PC-3 (cell line): ENCODE data around the gene LONP1. TPM values are rescaled to one million over a fixed set of nuclear protein-coding genes. Genes with fewer than 3 reads are reported as not detected.

Experiments
- ATAC-seq: fragments of 200-7000 bp; cut with Tn5 transposase; 2 replicates; pipeline ENCODE4 v1.9.1; 2020; ENCODE audit warnings: mild to moderate bottlenecking, moderate library complexity
- BruUV-seq: library from RNA; stranded (reverse); fragments of 400-500 nt; replicated peaks from 2 replicates; lab custom pipeline; 2021; lab: Mats Ljungman, UMichigan
- CTCF ChIA-PET: fragments of 300-600 bp; sonication (Branson Sonifier 250); formaldehyde crosslinking; loops from one replicate; lab custom pipeline; 2022; ENCODE audit warnings: antibody characterized with exemption; lab: Charles Lee
- POLR2A ChIA-PET: fragments of 300-600 bp; sonication (Branson Sonifier 250); formaldehyde crosslinking; loops from one replicate; lab custom pipeline; 2022; ENCODE audit warnings: antibody characterized with exemption; ENCODE audit not compliant: unreplicated experiment; lab: Charles Lee
- DNase-seq: peaks from one replicate; pipeline ENCODE4 v3.0.0-alpha.2; 2015
- H2AFZ ChIP-seq: fragments of 300-600 bp; sonication (generic); 2 replicates; pipeline ENCODE4 v1.6.0; 2016; ENCODE audit warnings: antibody characterized with exemption, low read length
- H3F3A ChIP-seq: fragments of 300-600 bp; sonication (generic); one replicate; pipeline ENCODE4 v1.6.0; 2017; ENCODE audit warnings: antibody characterized with exemption, low read length, control low read depth, mild to moderate bottlenecking; ENCODE audit not compliant: unreplicated experiment
- H3K27ac ChIP-seq: fragments of 300-600 bp; sonication (generic); 2 replicates; pipeline ENCODE4 v1.5.1; 2016; ENCODE audit warnings: mild to moderate bottlenecking, low read length
- H3K27me3 ChIP-seq: fragments of 300-600 bp; sonication (generic); 2 replicates; pipeline ENCODE4 v1.6.1; 2016; ENCODE audit warnings: low read length, mixed read lengths
- H3K36me3 ChIP-seq: fragments of 300-600 bp; sonication (generic); 2 replicates; pipeline ENCODE4 v1.6.1; 2016; ENCODE audit warnings: low read depth, mixed run types, low read length, mixed read lengths
- H3K4me1 ChIP-seq: fragments of 300-600 bp; sonication (generic); 2 replicates; pipeline ENCODE4 v1.5.1; 2016; ENCODE audit warnings: low read length; ENCODE audit not compliant: insufficient read depth
- H3K4me2 ChIP-seq: fragments of 300-600 bp; sonication (generic); 2 replicates; pipeline ENCODE4 v1.6.0; 2016; ENCODE audit warnings: low read length
- H3K4me3 ChIP-seq: fragments of 300-600 bp; sonication (generic); 2 replicates; pipeline ENCODE4 v1.5.1; 2016; ENCODE audit warnings: mild to moderate bottlenecking, low read length, mixed read lengths
- H3K79me2 ChIP-seq: fragments of 300-600 bp; sonication (generic); 2 replicates; pipeline ENCODE4 v1.6.1; 2017; ENCODE audit warnings: low read length, mixed read lengths
- H3K9ac ChIP-seq: fragments of 300-600 bp; sonication (generic); 2 replicates; pipeline ENCODE4 v1.6.0; 2016; ENCODE audit warnings: mild to moderate bottlenecking, low read length
- H3K9me2 ChIP-seq: fragments of 300-600 bp; sonication (generic); replicated peaks from 2 replicates; pipeline ENCODE4 v1.6.1; 2016; ENCODE audit warnings: mixed run types, low read length, mixed read lengths
- H3K9me3 ChIP-seq: fragments of 300-600 bp; sonication (generic); 2 replicates; pipeline ENCODE4 v1.6.1; 2016; ENCODE audit warnings: low read length, mixed read lengths
- H4K20me1 ChIP-seq: fragments of 300-600 bp; sonication (generic); 2 replicates; pipeline ENCODE4 v1.6.1; 2016; ENCODE audit warnings: low read length, mixed read lengths
- CTCF ChIP-seq: fragments of 300-600 bp; sonication (generic); conservative IDR thresholded peaks from 2 replicates; pipeline ENCODE4 v1.5.1; 2017; ENCODE audit warnings: antibody characterized with exemption, low read depth, mild to moderate bottlenecking, low read length
- EZH2 ChIP-seq: fragments of 300-600 bp; sonication (generic); IDR thresholded peaks from one replicate; pipeline ENCODE4 v1.6.1; 2017; ENCODE audit warnings: antibody characterized with exemption, mild to moderate bottlenecking, low read length; ENCODE audit not compliant: unreplicated experiment
- EZH2phosphoT487 ChIP-seq: fragments of 300-600 bp; sonication (generic); IDR thresholded peaks from 2 replicates; pipeline ENCODE4 v1.6.1; 2018; ENCODE audit warnings: mild to moderate bottlenecking, antibody characterized with exemption, low read length, borderline replicate concordance
- intact Hi-C: fragments of 100-400 bp; cut with micrococcal nuclease; formaldehyde crosslinking; loops from 2 replicates; pipeline ENCODE4 v1.9.0; 2023
- total RNA-seq: library from RNA; depleted of rRNA; stranded (reverse); fragments of >200 nt; gene quantifications from 2 replicates; pipeline ENCODE4 v1.2.3, GENCODE V29; 2014

The LONP1 gene
- total RNA-seq, 1 experiment from 2014 or later: 217 TPM

GRCh38 chr19:5706876-5707573 is 12.9 kb downstream of the LONP1 start:
- no peaks in the 10 kb centered on the region for H3K9me2 ChIP-seq
- 0 out of 2 replicates have a peak, but pooled peaks cover 6% of the 10 kb centered on the region for H3K4me1 ChIP-seq
- no peak for DNase-seq
- no peaks in the 10 kb centered on the region for H4K20me1 ChIP-seq
- TF ChIP-seq EZH2phosphoT487 (no peak), CTCF (no peak), EZH2 (no peak)
- no peak overlapping the region for H3K27ac ChIP-seq
- no peak overlapping the region for H3K4me3 ChIP-seq
- H3K9me3 ChIP-seq: no peaks in the 10 kb centered on the region
- ChIA-PET POLR2A (no interaction called here), CTCF (no interaction called here)
- BruUV-seq: no TSS peak
- H3K27me3 ChIP-seq: no peaks in the 10 kb centered on the region
- no peak overlapping the region for H2AFZ ChIP-seq
- intact Hi-C loops: no loop called here
- ATAC-seq: no peak
- no peak overlapping the region for H3K9ac ChIP-seq
- peaks cover 63% of the 10 kb centered on the region for H3K36me3 ChIP-seq
- H3F3A ChIP-seq: no peaks in the 10 kb centered on the region
- H3K79me2 ChIP-seq: no peaks in the 10 kb centered on the region
- no peak overlapping the region for H3K4me2 ChIP-seq

- no peak for ATAC-seq
- 0 out of 2 replicates have a peak, but pooled peaks cover 6% of the 10 kb centered on the region for H3K4me1 ChIP-seq
- ChIA-PET CTCF (no interaction called here), POLR2A (no interaction called here)
- no peak overlapping the region for H3K4me3 ChIP-seq
- no peaks in the 10 kb centered on the region for H3K79me2 ChIP-seq
- no peak overlapping the region for H2AFZ ChIP-seq
- no peak for TF ChIP-seq CTCF
- TF ChIP-seq EZH2: no peak
- no peak for TF ChIP-seq EZH2phosphoT487
- H3F3A ChIP-seq: no peaks in the 10 kb centered on the region
- H3K9me2 ChIP-seq: no peaks in the 10 kb centered on the region
- no peak overlapping the region for H3K4me2 ChIP-seq
- H3K9me3 ChIP-seq: no peaks in the 10 kb centered on the region
- peaks cover 57% of the 10 kb centered on the region for H3K36me3 ChIP-seq
- no peak overlapping the region for H3K9ac ChIP-seq
- no TSS peak for BruUV-seq
- intact Hi-C loops: no loop called here
- no peak for DNase-seq
- no peaks in the 10 kb centered on the region for H4K20me1 ChIP-seq
- H3K27me3 ChIP-seq: no peaks in the 10 kb centered on the region
- H3K27ac ChIP-seq: no peak overlapping the region
Measured at GRCh38 chr19:5705552-5705951, 14.4 kb downstream of the LONP1 start.
